LNCAP (cell line): Measurements from ENCODE around the gene CEBPA.

Experiments
- TF ChIP-seq, protein P1 (sequence below): fragments of 450-650 bp; IDR thresholded peaks from 2 replicates; pipeline ENCODE4 v1.5.1; 2017; ENCODE audit warnings: mild to moderate bottlenecking

CEBPA gene

DNA sequence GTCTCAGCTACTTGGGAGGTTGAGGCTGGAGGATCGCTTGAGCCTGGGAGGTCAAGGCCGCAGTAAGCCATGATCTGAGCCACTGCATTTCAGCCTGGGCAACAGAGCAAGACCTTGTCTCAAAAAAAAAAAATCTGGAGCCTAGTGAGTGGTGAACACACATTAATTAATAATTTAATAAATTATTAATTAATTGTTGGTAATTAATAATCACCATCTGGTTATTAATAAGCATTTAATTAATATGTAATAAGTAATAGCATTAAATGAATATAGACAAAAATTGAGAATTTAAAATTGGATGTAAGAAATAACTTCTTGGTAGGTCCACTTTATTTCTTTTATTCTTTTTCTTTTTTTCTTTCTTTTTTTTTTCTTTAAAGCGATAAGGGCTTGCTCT is 31.9 kb upstream of the CEBPA start:
- TF ChIP-seq, protein P1, sequence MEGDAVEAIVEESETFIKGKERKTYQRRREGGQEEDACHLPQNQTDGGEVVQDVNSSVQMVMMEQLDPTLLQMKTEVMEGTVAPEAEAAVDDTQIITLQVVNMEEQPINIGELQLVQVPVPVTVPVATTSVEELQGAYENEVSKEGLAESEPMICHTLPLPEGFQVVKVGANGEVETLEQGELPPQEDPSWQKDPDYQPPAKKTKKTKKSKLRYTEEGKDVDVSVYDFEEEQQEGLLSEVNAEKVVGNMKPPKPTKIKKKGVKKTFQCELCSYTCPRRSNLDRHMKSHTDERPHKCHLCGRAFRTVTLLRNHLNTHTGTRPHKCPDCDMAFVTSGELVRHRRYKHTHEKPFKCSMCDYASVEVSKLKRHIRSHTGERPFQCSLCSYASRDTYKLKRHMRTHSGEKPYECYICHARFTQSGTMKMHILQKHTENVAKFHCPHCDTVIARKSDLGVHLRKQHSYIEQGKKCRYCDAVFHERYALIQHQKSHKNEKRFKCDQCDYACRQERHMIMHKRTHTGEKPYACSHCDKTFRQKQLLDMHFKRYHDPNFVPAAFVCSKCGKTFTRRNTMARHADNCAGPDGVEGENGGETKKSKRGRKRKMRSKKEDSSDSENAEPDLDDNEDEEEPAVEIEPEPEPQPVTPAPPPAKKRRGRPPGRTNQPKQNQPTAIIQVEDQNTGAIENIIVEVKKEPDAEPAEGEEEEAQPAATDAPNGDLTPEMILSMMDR: no peak

DNA sequence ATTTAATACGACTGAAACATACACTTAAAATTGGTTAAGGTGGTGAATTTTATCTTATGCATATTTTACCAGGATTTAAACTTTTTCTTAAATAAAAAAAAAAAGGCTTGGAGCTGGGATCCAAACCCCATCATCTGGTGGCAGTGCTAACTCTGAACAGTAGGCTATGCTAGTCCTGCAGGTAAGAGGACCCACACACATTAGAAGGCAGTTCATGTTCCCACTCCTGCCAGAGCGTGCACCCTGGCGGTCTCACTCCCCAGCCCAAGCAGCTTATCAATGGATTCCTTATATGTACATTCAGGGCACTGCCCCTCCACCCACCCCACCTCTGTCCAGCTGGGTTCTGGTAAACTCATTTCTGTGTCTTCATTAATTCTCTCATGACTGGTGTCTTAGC is 31.3 kb upstream of the CEBPA start:
- TF ChIP-seq, protein P1: no peak

DNA sequence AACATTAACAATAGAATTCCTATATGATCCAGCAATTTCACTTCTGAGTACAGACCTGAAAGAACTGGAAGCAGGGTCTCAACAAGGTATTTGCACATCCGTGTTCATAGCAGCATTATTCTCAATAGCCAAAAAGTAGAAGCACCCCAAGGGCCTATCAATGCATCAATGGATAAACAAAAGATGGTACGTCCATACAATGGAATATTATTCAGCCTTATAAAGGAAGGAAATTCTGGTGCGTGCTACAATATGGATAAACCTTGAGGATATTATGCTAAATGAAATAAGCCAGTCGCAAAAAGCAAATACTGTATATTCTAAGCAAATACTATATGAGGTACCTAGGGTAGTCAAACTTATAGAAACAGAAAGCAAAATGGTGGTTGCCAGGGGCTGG is 30.8 kb upstream of the CEBPA start:
- TF ChIP-seq, protein P1: no peak

DNA sequence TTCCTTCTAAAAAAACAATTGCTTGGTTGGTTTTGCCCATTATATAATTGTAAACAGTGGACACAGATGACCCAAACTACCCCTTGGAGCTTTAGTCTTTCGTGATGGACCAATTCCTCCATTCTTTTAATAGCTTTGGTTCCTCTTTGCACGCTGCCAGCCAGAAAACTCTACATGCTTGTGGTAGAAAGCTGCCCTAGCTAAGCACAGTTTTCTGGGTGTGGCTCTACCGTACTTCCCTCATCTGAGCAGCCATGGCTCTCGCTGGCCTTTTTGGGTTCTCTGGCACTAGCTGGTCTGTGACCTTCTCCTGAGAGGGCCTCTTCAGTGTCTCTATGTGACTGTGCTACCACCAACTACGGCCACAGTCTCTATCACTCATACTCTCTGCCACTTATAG is 29.9 kb upstream of the CEBPA start:
- TF ChIP-seq, protein P1: no peak

DNA sequence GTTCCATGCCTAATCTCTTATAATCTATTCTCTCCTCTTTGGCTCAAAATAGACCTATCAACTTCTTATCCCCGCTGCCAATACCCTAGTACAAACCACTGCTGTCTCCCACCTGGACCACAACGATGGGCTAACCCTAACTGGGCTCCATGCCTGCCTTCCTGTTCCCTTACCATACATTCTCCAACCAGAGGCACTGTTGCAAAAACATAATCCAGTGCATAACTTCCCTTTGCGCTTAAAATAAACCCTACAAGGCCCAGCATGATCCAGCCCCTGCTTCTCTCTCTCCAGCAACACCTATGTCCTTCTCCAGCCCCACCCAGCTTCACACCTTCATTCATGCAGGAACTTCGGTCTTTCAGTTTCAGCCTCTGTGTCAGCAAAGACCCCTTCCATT is 27.4 kb upstream of the CEBPA start:
- TF ChIP-seq, protein P1: no peak

DNA sequence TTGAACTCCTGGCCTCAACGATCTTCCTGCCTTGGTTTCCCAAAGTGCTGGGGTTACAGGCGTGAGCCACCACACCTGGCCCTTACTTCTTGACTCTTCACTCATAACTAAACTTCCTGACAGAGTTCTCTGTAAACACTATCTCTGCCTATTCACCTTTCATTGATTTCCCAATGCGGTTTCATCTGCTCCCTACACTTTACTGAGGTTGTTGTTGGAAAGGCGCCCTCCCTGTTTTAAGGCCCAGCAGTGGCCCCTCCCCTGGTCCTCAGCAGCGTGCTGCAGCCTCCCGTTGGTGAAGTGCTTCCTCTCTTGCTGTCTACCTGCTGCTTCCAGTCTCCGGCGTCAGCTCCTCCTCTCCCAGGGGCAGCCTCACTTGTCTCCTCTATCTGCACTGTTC is 26.7 kb upstream of the CEBPA start:
- TF ChIP-seq, protein P1: no peak

DNA sequence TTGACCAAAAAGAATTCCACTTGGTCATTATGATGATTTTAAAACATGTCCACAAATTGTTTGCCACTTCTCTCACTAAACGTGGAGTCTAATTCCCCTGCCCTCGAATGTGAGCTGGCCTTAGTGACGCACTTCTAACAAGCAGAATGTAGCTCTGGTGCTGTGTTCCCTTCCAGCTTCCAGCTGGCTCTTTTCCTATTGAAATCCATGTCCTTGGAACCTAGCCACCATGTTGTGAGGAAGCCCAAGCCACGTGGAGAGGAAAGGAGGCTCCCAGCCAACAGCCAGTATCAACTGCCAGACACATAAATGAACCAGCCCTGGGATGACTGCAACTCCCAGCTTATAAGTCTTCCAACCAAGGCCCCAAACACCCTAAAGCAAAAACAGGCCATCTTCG is 23.6 kb upstream of the CEBPA start:
- TF ChIP-seq, protein P1: no peak

DNA sequence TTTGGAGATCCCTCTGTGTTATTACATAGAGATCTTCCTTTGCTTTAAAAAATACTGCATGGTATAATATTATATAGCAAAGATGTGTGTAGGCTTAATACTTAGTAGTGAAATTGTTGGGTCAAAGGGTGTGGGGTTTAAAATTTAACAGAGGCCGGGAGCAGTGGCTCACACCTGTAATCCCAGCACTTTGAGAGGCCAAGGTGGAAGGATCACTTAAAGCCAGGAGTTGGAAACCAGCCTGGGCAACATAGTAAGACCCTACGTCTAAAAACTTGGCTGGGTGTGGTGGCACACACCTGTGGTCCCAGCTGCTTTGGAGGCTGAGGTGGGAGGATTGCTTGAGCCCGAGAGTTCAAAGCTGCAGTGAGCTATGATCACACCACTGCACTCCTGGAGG is 22.3 kb upstream of the CEBPA start:
- TF ChIP-seq, protein P1: no peak
